Lower leg skin (tissue), 4 donors: Measurements from ENCODE around the gene SOX2. TPM values are rescaled to one million over a fixed set of nuclear protein-coding genes. Genes with fewer than 3 reads are reported as not detected.

Experiments
- DNase-seq, 2 donors: peaks; one replicate each; pipeline ENCODE4 v3.0.0-alpha.2; 2019; ENCODE audit warnings: low spot score in 2 of 2
- H3K4me3 ChIP-seq: fragments of 200-600 bp; sonication (generic); 2 replicates; pipeline ENCODE4 v1.5.1; 2017; ENCODE audit warnings: mild to moderate bottlenecking, low read depth; ENCODE audit not compliant: poor library complexity, severe bottlenecking
- POLR2A ChIP-seq, 2 donors: fragments of 450-650 bp; IDR thresholded peaks; one replicate each; pipeline ENCODE4 v1.6.1; 2016 to 2017; ENCODE audit warnings: antibody characterized with exemption in 2 of 2, mild to moderate bottlenecking in 1 of 2, moderate library complexity in 1 of 2
- WGBS, 2 donors: methylation state at CpG; one replicate each; pipeline ENCODE4 v1.1.5; 2018; 5-methylcytosine and 5-hydroxymethylcytosine counted together
- intact Hi-C: fragments of 100-400 bp; cut with DNase I; formaldehyde crosslinking; loops from one replicate; pipeline ENCODE4 v1.15.0; 2023; ENCODE audit warnings: low total_unique reads
- total RNA-seq, 4 donors: library from RNA; depleted of rRNA; stranded (reverse); fragments of >200 nt; gene quantifications; one replicate each; pipeline ENCODE4 v1.1.0, GENCODE V29; 2016
- TF ChIP-seq, protein P1 (sequence below), 3 donors: fragments of 450-650 bp; IDR thresholded peaks; one replicate each; pipeline ENCODE4 v1.5.1; 2016; ENCODE audit warnings: antibody characterized with exemption in 3 of 3, mild to moderate bottlenecking in 3 of 3, moderate library complexity in 2 of 3

Gene SOX2
- total RNA-seq, 4 donors from 2014 or later, result 0.20 to 3.3 (median 1.1) TPM

DNA sequence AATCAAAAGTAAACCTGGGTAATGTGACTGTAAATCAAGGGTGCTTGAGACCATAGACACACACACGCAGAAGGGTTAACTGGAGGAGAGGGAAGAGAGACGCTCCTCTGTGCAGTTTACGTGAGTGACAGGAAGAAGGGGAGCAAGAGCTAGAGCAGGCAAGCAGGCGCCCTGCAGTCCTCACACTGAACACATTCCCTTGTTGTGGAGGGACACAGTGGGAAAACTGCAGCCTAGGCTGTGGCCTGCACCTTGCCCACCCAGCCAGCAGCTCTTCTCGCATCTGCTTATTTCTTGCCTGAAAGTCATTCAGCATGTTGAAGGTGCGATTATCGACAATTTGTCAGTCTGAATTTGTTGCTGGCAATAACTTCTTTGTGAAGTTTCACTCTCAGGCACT is 24.2 kb downstream of the SOX2 start:
- H3K4me3 ChIP-seq, result no peak overlapping the region
- no peak for DNase-seq
- TF ChIP-seq, protein P1, sequence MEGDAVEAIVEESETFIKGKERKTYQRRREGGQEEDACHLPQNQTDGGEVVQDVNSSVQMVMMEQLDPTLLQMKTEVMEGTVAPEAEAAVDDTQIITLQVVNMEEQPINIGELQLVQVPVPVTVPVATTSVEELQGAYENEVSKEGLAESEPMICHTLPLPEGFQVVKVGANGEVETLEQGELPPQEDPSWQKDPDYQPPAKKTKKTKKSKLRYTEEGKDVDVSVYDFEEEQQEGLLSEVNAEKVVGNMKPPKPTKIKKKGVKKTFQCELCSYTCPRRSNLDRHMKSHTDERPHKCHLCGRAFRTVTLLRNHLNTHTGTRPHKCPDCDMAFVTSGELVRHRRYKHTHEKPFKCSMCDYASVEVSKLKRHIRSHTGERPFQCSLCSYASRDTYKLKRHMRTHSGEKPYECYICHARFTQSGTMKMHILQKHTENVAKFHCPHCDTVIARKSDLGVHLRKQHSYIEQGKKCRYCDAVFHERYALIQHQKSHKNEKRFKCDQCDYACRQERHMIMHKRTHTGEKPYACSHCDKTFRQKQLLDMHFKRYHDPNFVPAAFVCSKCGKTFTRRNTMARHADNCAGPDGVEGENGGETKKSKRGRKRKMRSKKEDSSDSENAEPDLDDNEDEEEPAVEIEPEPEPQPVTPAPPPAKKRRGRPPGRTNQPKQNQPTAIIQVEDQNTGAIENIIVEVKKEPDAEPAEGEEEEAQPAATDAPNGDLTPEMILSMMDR (IDR thresholded peaks at IDR 0.05), result no peak
- no peak for TF ChIP-seq POLR2A (IDR thresholded peaks at IDR 0.05)
- 68 to 70% methylated on average over 7 of the region's 7 CpGs for whole genome bisulfite sequencing, 2 donors
- intact Hi-C loops, result no loop called here

DNA sequence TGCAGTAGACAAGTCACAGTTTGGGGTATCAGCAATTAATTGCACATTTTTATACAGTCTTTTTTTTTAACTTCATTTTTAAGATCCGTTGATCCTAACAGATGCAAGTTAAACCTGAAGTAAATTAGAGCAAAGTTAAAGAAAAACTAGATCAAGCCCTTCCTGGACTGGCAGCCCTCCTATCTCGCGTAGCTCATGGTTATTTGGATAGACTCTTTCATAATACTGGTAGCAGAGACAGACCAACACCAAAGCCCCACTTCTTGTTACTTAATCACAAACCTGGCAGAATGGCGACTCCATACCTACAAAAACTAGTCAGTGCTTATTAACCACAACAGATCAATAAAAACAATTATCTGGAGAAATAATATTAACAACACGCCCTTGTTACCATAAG is 26.8 kb downstream of the SOX2 start:
- intact Hi-C loops, result no loop called here
- TF ChIP-seq, protein P1 (IDR thresholded peaks at IDR 0.05), result no peak
- TF ChIP-seq POLR2A (IDR thresholded peaks at IDR 0.05), result no peak
- 90 to 91% methylated on average over 5 of the region's 5 CpGs for WGBS, 2 donors
- DNase-seq, result no peak
- no peak overlapping the region for H3K4me3 ChIP-seq

DNA sequence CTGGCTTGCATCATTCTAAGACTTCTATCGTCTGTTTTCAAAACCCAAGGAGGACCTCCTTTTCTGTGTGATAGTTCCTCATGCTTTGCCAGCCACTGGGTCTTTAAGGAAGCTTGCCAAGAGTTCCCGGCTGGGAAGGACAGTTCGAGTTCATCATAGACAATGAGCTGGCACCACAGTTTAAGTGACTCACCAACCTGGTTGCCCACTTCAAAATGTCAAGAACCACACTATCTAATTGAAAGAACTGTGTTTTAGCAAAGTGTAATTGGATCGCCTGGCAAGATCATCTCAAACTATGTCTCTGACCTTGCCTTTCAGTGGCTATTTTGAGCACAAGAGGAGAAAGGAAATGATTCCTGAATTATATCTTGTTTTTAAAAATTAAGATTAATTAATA is 27.9 kb downstream of the SOX2 start:
- no peak for TF ChIP-seq POLR2A (IDR thresholded peaks at IDR 0.05)
- TF ChIP-seq, protein P1 (IDR thresholded peaks at IDR 0.05), result no peak
- intact Hi-C loops, result no loop called here

DNA sequence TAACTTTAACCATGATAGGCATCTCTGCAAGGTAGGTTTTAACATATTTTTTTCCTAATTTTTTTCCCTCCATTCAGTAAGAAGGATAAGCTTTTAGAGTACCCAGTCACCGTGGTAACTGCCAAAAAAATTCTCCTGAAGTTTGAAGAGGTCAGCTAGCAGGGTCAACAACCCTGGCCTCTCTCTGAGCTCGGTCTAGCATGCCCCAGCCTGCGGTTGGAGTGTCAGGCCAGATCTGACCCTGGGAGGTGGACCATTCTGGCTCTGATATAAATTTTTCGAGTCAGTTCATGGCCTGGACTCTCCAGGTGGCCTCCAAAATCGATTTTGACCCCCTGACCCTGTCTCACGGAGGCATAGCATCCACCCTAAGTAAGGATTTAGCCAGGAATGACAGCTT is 29.7 kb downstream of the SOX2 start:
- 34 to 58% methylated on average over 6 of the region's 6 CpGs for WGBS, 2 donors
- no peak overlapping the region for H3K4me3 ChIP-seq
- TF ChIP-seq POLR2A (IDR thresholded peaks at IDR 0.05), result no peak
- TF ChIP-seq, protein P1 (IDR thresholded peaks at IDR 0.05), result no peak
- intact Hi-C loops, result no loop called here
- no peak for DNase-seq

More for the DNA sequence above, 27.9 kb downstream of the SOX2 start:
- H3K4me3 ChIP-seq, result no peak overlapping the region
- 67 to 73% methylated on average over 4 of the region's 4 CpGs for WGBS, 2 donors
- no peak for DNase-seq

DNA sequence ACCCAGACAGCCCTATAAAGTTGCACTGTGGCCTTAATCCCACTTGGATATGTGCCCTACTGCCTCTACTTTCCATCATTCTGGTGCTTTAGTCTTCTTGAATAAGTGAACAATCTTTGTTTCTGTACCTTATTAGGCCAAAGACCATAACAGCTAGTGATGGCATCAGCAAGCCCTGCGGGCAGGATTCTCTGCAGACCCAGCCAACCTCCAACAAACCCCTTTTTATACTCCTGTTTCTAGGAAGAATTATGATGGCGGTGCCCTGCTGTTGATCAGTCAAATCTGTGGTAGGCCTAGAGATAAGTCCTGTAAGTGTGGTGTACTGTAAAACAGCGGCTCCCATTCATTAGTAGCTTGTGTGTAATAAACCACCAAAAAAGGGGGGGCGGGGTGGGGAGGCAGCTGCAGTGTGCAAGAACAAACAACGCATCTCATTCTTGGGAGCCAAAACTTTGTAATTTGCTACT is 40.5 kb downstream of the SOX2 start:
- intact Hi-C loops, result no loop called here
- H3K4me3 ChIP-seq, result no peak overlapping the region
- TF ChIP-seq POLR2A (IDR thresholded peaks at IDR 0.05), result no peak
- TF ChIP-seq, protein P1 (IDR thresholded peaks at IDR 0.05), result no peak
- 75 to 77% methylated on average over 5 of the region's 5 CpGs for WGBS, 2 donors
- peak in 1 of 2 donors; percentile 14 for DNase-seq

DNA sequence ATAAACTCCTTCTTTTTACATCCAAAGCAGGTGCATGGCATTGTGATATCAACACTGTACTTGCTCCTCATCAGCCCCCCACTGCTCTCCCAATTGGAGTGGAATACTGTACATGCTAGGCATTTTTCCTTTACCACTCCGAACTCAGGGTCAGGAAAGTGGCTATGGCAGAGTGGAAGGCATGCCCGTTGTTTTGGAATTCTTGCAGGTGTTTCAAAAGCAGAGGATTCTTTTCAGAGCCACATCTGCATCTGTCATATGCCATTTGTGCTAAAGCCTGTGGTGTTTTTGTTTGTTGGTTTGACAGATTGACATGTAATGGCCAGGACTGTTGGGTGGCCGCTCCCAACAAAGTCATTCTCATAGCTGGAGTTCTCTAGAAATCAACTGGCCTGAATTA is 41.7 kb downstream of the SOX2 start:
- no peak for DNase-seq
- H3K4me3 ChIP-seq, result no peak overlapping the region
- TF ChIP-seq POLR2A (IDR thresholded peaks at IDR 0.05), result no peak
- TF ChIP-seq, protein P1 (IDR thresholded peaks at IDR 0.05), result no peak
- WGBS, 2 donors, result 71 to 77% methylated on average over 3 of the region's 3 CpGs
- intact Hi-C loops, result no loop called here
